Mucosa of rectum (tissue), 2 donors: ENCODE measurements around the gene BAG3.
"Not testable (repeated sequence)": the region's sequence is repeated elsewhere in the genome, so short reads cannot be mapped to it uniquely, and the experiment has no call there.

Experiments used
- H3K27ac ChIP-seq, 2 donors: one replicate each; pipeline ENCODE4 v1.7.0; 2013; ENCODE audit warnings: inconsistent platforms in 2 of 2, low read depth in 2 of 2, low read length in 2 of 2
- H3K27me3 ChIP-seq, 2 donors: one replicate each; pipeline ENCODE4 v1.7.0; 2013; ENCODE audit warnings: low read length in 2 of 2; ENCODE audit not compliant: control insufficient read depth in 2 of 2, insufficient read depth in 2 of 2
- H3K36me3 ChIP-seq, 2 donors: one replicate each; pipeline ENCODE4 v1.7.0; 2013; ENCODE audit warnings: low read length in 2 of 2; ENCODE audit not compliant: control insufficient read depth in 2 of 2, insufficient read depth in 2 of 2
- H3K4me1 ChIP-seq, 2 donors: one replicate each; pipeline ENCODE4 v1.7.0; 2013; ENCODE audit warnings: low read length in 2 of 2, mild to moderate bottlenecking in 1 of 2; ENCODE audit not compliant: control insufficient read depth in 2 of 2, insufficient read depth in 2 of 2
- H3K4me3 ChIP-seq, 2 donors: one replicate each; pipeline ENCODE4 v1.7.0; 2013; ENCODE audit warnings: low read length in 2 of 2
- H3K9ac ChIP-seq, 2 donors: one replicate each; pipeline ENCODE4 v1.7.0; 2013; ENCODE audit warnings: low read length in 2 of 2, low read depth in 1 of 2, mild to moderate bottlenecking in 1 of 2
- H3K9me3 ChIP-seq, 2 donors: one replicate each; pipeline ENCODE4 v1.7.0; 2013; ENCODE audit warnings: low read length in 2 of 2; ENCODE audit not compliant: control insufficient read depth in 2 of 2
- donor health status: healthy.
- donor health status: Normal muscosa, but diverticular disease.

The BAG3 gene

GRCh38 chr10:119653209-119653608, 2.0 kb downstream of the BAG3 start:
- Histone ChIP-seq H3K27me3 (no peaks in the 10 kb centered on the region), H3K4me3 (peak overlapping the region; percentile 84 to 87), H3K4me1 (peaks cover 12 to 26% of the 10 kb centered on the region in 2 donors), H3K36me3 (peaks cover 0 to 4% of the 10 kb centered on the region in 2 donors), H3K9ac (peak overlapping the region in 1 of 2 donors; percentile 18), H3K9me3 (no peaks in the 10 kb centered on the region), H3K27ac (peak overlapping the region in 1 of 2 donors; percentile 3)

- peaks cover 4 to 8% of the 10 kb centered on the region in 2 donors for H3K36me3 ChIP-seq
- H3K27ac ChIP-seq = peak overlapping the region; percentile 15 to 76
- peaks cover 17 to 31% of the 10 kb centered on the region in 2 donors for H3K4me1 ChIP-seq
- no peaks in the 10 kb centered on the region for H3K27me3 ChIP-seq
- H3K4me3 ChIP-seq = no peak overlapping the region
- no peaks in the 10 kb centered on the region for H3K9me3 ChIP-seq
- no peak overlapping the region for H3K9ac ChIP-seq
Measured at GRCh38 chr10:119653916-119654315, 2.7 kb downstream of the BAG3 start.

GRCh38 chr10:119654540-119654939, 3.4 kb downstream of the BAG3 start:
- H3K4me3 ChIP-seq = peak overlapping the region in 1 of 2 donors; percentile 43
- peaks cover 17 to 33% of the 10 kb centered on the region in 2 donors for H3K4me1 ChIP-seq
- peaks cover 4 to 8% of the 10 kb centered on the region in 2 donors for H3K36me3 ChIP-seq
- H3K27me3 ChIP-seq = no peaks in the 10 kb centered on the region
- peak overlapping the region; percentile 61 to 76 for H3K27ac ChIP-seq
- peak overlapping the region; percentile 27 to 34 for H3K9ac ChIP-seq
- H3K9me3 ChIP-seq = no peaks in the 10 kb centered on the region

- Histone ChIP-seq H3K9me3 (no peaks in the 10 kb centered on the region), H3K9ac (no peak overlapping the region), H3K4me1 (peaks cover 17 to 33% of the 10 kb centered on the region in 2 donors), H3K27ac (peak overlapping the region; percentile 61 to 76), H3K36me3 (peaks cover 4 to 8% of the 10 kb centered on the region in 2 donors), H3K4me3 (peak overlapping the region; percentile 24 to 41), H3K27me3 (no peaks in the 10 kb centered on the region)
Measured at GRCh38 chr10:119655566-119656001, 4.4 kb downstream of the BAG3 start.

- peaks cover 17 to 33% of the 10 kb centered on the region in 2 donors for H3K4me1 ChIP-seq
- no peak overlapping the region for H3K4me3 ChIP-seq
- H3K27ac ChIP-seq = peak overlapping the region in 1 of 2 donors; percentile 76
- H3K27me3 ChIP-seq = no peaks in the 10 kb centered on the region
- H3K9ac ChIP-seq = no peak overlapping the region
- H3K36me3 ChIP-seq = peaks cover 4 to 8% of the 10 kb centered on the region in 2 donors
- no peaks in the 10 kb centered on the region for H3K9me3 ChIP-seq
Measured at GRCh38 chr10:119656760-119657159, 5.6 kb downstream of the BAG3 start.

- Histone ChIP-seq H3K4me3 (no peak overlapping the region), H3K36me3 (peaks cover 4 to 8% of the 10 kb centered on the region in 2 donors), H3K27ac (peak overlapping the region in 1 of 2 donors; percentile 76), H3K9me3 (no peaks in the 10 kb centered on the region), H3K9ac (no peak overlapping the region), H3K27me3 (no peaks in the 10 kb centered on the region), H3K4me1 (peaks cover 17 to 28% of the 10 kb centered on the region in 2 donors)
Measured at GRCh38 chr10:119657725-119658124, 6.5 kb downstream of the BAG3 start.

GRCh38 chr10:119658274-119658673, 7.1 kb downstream of the BAG3 start:
- Histone ChIP-seq H3K36me3 (peaks cover 4 to 8% of the 10 kb centered on the region in 2 donors), H3K9ac (peak overlapping the region in 1 of 2 donors; percentile 10), H3K4me1 (peaks cover 17 to 23% of the 10 kb centered on the region in 2 donors), H3K27me3 (no peaks in the 10 kb centered on the region), H3K9me3 (no peaks in the 10 kb centered on the region), H3K4me3 (no peak overlapping the region), H3K27ac (peak overlapping the region; percentile 53 to 66)

- H3K4me1 ChIP-seq = peaks cover 7 to 9% of the 10 kb centered on the region in 2 donors
Measured at GRCh38 chr10:119659951-119660350, 8.8 kb downstream of the BAG3 start.

GRCh38 chr10:119662076-119662605, 11.0 kb downstream of the BAG3 start:
- H3K9ac ChIP-seq, H3K9me3 ChIP-seq, H3K4me1 ChIP-seq, H3K27me3 ChIP-seq, H3K27ac ChIP-seq, H3K36me3 ChIP-seq, H3K4me3 ChIP-seq: not testable (repeated sequence)

More at GRCh38 chr10:119659951-119660350, 8.8 kb downstream of the BAG3 start:
- H3K4me3 ChIP-seq = no peak overlapping the region
- peak overlapping the region in 1 of 2 donors; percentile 66 for H3K27ac ChIP-seq
- H3K27me3 ChIP-seq = no peaks in the 10 kb centered on the region
- peaks cover 4 to 8% of the 10 kb centered on the region in 2 donors for H3K36me3 ChIP-seq
- no peaks in the 10 kb centered on the region for H3K9me3 ChIP-seq
- H3K9ac ChIP-seq = no peak overlapping the region

GRCh38 chr10:119663866-119664698, 12.9 kb downstream of the BAG3 start:
- H3K9me3 ChIP-seq = no peaks in the 10 kb centered on the region
- no peaks in the 10 kb centered on the region for H3K27me3 ChIP-seq
- H3K27ac ChIP-seq = peak overlapping the region; percentile 17 to 39
- H3K4me1 ChIP-seq = peaks cover 0 to 3% of the 10 kb centered on the region in 2 donors
- no peak overlapping the region for H3K4me3 ChIP-seq
- H3K36me3 ChIP-seq = no peaks in the 10 kb centered on the region
- H3K9ac ChIP-seq = peak overlapping the region in 1 of 2 donors; percentile 6
